Trophoblast cell (in vitro differentiated cells and primary cell): Measurements from ENCODE around the gene C10orf53.

Experiments
- DNase-seq, 2 donors: peaks; one replicate each; pipeline ENCODE4 v3.0.0-alpha.2; 2016
- H2AFZ ChIP-seq: 2 replicates; pipeline ENCODE4 v1.6.1; 2013; ENCODE audit warnings: low read length, moderate library complexity, mild to moderate bottlenecking; ENCODE audit not compliant: insufficient read depth, poor library complexity
- H2AK5ac ChIP-seq: 2 replicates; pipeline ENCODE4 v1.6.1; 2013; ENCODE audit warnings: mild to moderate bottlenecking, low read length
- H2BK120ac ChIP-seq: 2 replicates; pipeline ENCODE4 v1.6.1; 2013; ENCODE audit warnings: low read length, mild to moderate bottlenecking, moderate library complexity; ENCODE audit not compliant: insufficient read depth, poor library complexity
- H2BK12ac ChIP-seq: 2 replicates; pipeline ENCODE4 v1.6.1; 2013; ENCODE audit warnings: mild to moderate bottlenecking, low read length, moderate library complexity
- H2BK5ac ChIP-seq: 2 replicates; pipeline ENCODE4 v1.6.1; 2013; ENCODE audit warnings: low read length, low read depth, moderate library complexity, mild to moderate bottlenecking; ENCODE audit not compliant: poor library complexity
- H3K14ac ChIP-seq: 2 replicates; pipeline ENCODE4 v1.6.1; 2013; ENCODE audit warnings: mild to moderate bottlenecking, low read length
- H3K18ac ChIP-seq: 2 replicates; pipeline ENCODE4 v1.6.1; 2013; ENCODE audit warnings: mild to moderate bottlenecking, low read length
- H3K23ac ChIP-seq: 2 replicates; pipeline ENCODE4 v1.6.1; 2013; ENCODE audit warnings: low read length
- H3K27ac ChIP-seq: 2 replicates; pipeline ENCODE4 v1.5.1; 2013; ENCODE audit warnings: low read depth, mild to moderate bottlenecking, inconsistent platforms, low read length, moderate library complexity
- H3K27me3 ChIP-seq: 2 replicates; pipeline ENCODE4 v1.6.1; 2013; ENCODE audit warnings: inconsistent platforms, mild to moderate bottlenecking, low read length, moderate library complexity; ENCODE audit not compliant: insufficient read depth
- H3K36me3 ChIP-seq, 2 experiments: 1 replicate in 1 of 2; 2 replicates in 1 of 2; pipeline ENCODE4 v1.6.1; 2013; ENCODE audit warnings: low read length in 2 of 2, mild to moderate bottlenecking in 2 of 2, moderate library complexity in 1 of 2; ENCODE audit not compliant: insufficient read depth in 2 of 2, control insufficient read depth in 1 of 2
- H3K4ac ChIP-seq: 2 replicates; pipeline ENCODE4 v1.6.1; 2013; ENCODE audit warnings: low read depth, mild to moderate bottlenecking, low read length, moderate library complexity
- H3K4me1 ChIP-seq, 2 experiments: 1 replicate in 1 of 2; 2 replicates in 1 of 2; pipeline ENCODE4 v1.6.1; 2013; ENCODE audit warnings: low read length in 2 of 2, mild to moderate bottlenecking in 2 of 2, moderate library complexity in 1 of 2; ENCODE audit not compliant: insufficient read depth in 2 of 2, control insufficient read depth in 1 of 2
- H3K4me2 ChIP-seq: 2 replicates; pipeline ENCODE4 v1.6.1; 2013; ENCODE audit warnings: inconsistent platforms, mild to moderate bottlenecking, low read length, moderate library complexity
- H3K4me3 ChIP-seq: 2 replicates; pipeline ENCODE4 v1.5.1; 2013; ENCODE audit warnings: mild to moderate bottlenecking, low read depth, low read length, inconsistent platforms
- H3K79me1 ChIP-seq: one replicate; pipeline ENCODE4 v1.6.1; 2013; ENCODE audit warnings: low read length
- H3K79me2 ChIP-seq: 2 replicates; pipeline ENCODE4 v1.6.1; 2013; ENCODE audit warnings: low read length, mild to moderate bottlenecking; ENCODE audit not compliant: control insufficient read depth, insufficient read depth, poor library complexity
- H3K9ac ChIP-seq: 2 replicates; pipeline ENCODE4 v1.6.1; 2013; ENCODE audit warnings: mild to moderate bottlenecking, low read length
- H3K9me3 ChIP-seq: 2 replicates; pipeline ENCODE4 v1.6.1; 2013; ENCODE audit warnings: low read depth, mild to moderate bottlenecking, control low read depth, inconsistent platforms, low read length; ENCODE audit not compliant: insufficient read depth
- H4K12ac ChIP-seq: 2 replicates; pipeline ENCODE4 v1.6.1; 2013; ENCODE audit warnings: low read depth, mild to moderate bottlenecking, low read length, moderate library complexity
- H4K8ac ChIP-seq: 2 replicates; pipeline ENCODE4 v1.6.1; 2013; ENCODE audit warnings: low read depth, mild to moderate bottlenecking, low read length, moderate library complexity
- H4K91ac ChIP-seq: one replicate; pipeline ENCODE4 v1.6.1; 2013; ENCODE audit warnings: low read depth, mild to moderate bottlenecking, low read length, moderate library complexity
- WGBS: extraction: QIAGEN DNeasy Blood & Tissue Kit; methylation state at CpG from one replicate; pipeline ENCODE4 v1.1.7; 2013; ENCODE audit warnings: missing lambda C conversion rate; ENCODE audit not compliant: insufficient read length, insufficient coverage; ENCODE audit errors: extremely low coverage; 5-methylcytosine and 5-hydroxymethylcytosine counted together

C10orf53 gene

GRCh38 chr10:49666054-49666615 lies 13.3 kb upstream of the C10orf53 start:
- H3K4ac ChIP-seq = no peak overlapping the region
- H3K23ac ChIP-seq = no peak overlapping the region
- no peaks in the 10 kb centered on the region for H3K36me3 ChIP-seq
- H3K9me3 ChIP-seq = no peaks in the 10 kb centered on the region
- no peak overlapping the region for H3K4me3 ChIP-seq
- H3K4me2 ChIP-seq = no peak overlapping the region
- H3K18ac ChIP-seq = no peak overlapping the region
- H4K91ac ChIP-seq = no peak overlapping the region
- no peak overlapping the region for H2BK120ac ChIP-seq
- H2AFZ ChIP-seq = no peak overlapping the region
- no peak overlapping the region for H4K12ac ChIP-seq
- H3K79me1 ChIP-seq = no peaks in the 10 kb centered on the region
- no peaks in the 10 kb centered on the region for H3K27me3 ChIP-seq
- H3K27ac ChIP-seq = no peak overlapping the region
- H4K8ac ChIP-seq = no peak overlapping the region
- H3K79me2 ChIP-seq = no peaks in the 10 kb centered on the region
- H3K14ac ChIP-seq = no peak overlapping the region
- no peak overlapping the region for H3K9ac ChIP-seq
- no peak overlapping the region for H2BK5ac ChIP-seq
- no peaks in the 10 kb centered on the region for H3K4me1 ChIP-seq
- no peak overlapping the region for H2AK5ac ChIP-seq
- no peak for DNase-seq
- no peak overlapping the region for H2BK12ac ChIP-seq
- WGBS = no CpG with 5 or more reads among the region's 2 CpGs

- H3K23ac ChIP-seq = no peak overlapping the region
- H3K4me2 ChIP-seq = no peak overlapping the region
- no peak overlapping the region for H2AK5ac ChIP-seq
- no peak overlapping the region for H3K14ac ChIP-seq
- H3K27me3 ChIP-seq = no peaks in the 10 kb centered on the region
- no peak overlapping the region for H2AFZ ChIP-seq
- no peaks in the 10 kb centered on the region for H3K9me3 ChIP-seq
- WGBS = no CpG with 5 or more reads among the region's 5 CpGs
- H4K8ac ChIP-seq = no peak overlapping the region
- H3K79me2 ChIP-seq = no peaks in the 10 kb centered on the region
- no peaks in the 10 kb centered on the region for H3K79me1 ChIP-seq
- H3K27ac ChIP-seq = no peak overlapping the region
- no peak overlapping the region for H2BK12ac ChIP-seq
- no peak for DNase-seq
- H3K4me1 ChIP-seq = no peaks in the 10 kb centered on the region
- H4K12ac ChIP-seq = no peak overlapping the region
- no peak overlapping the region for H4K91ac ChIP-seq
- no peak overlapping the region for H3K4me3 ChIP-seq
- H3K4ac ChIP-seq = no peak overlapping the region
- H3K18ac ChIP-seq = no peak overlapping the region
- no peak overlapping the region for H2BK120ac ChIP-seq
- H3K9ac ChIP-seq = no peak overlapping the region
- H2BK5ac ChIP-seq = no peak overlapping the region
- no peaks in the 10 kb centered on the region for H3K36me3 ChIP-seq
Measured at GRCh38 chr10:49666685-49667084, 12.8 kb upstream of the C10orf53 start.

GRCh38 chr10:49667991-49668390 lies 11.5 kb upstream of the C10orf53 start:
- no CpG with 5 or more reads among the region's 2 CpGs for WGBS
- H3K79me1 ChIP-seq = no peaks in the 10 kb centered on the region
- no peak overlapping the region for H2BK5ac ChIP-seq
- no peak overlapping the region for H4K8ac ChIP-seq
- no peak overlapping the region for H3K4me3 ChIP-seq
- DNase-seq = no peak
- no peak overlapping the region for H2BK12ac ChIP-seq
- no peak overlapping the region for H2BK120ac ChIP-seq
- H3K18ac ChIP-seq = no peak overlapping the region
- H3K9ac ChIP-seq = no peak overlapping the region
- H3K23ac ChIP-seq = no peak overlapping the region
- H2AFZ ChIP-seq = no peak overlapping the region
- no peaks in the 10 kb centered on the region for H3K36me3 ChIP-seq
- no peaks in the 10 kb centered on the region for H3K4me1 ChIP-seq
- H3K4ac ChIP-seq = no peak overlapping the region
- H3K14ac ChIP-seq = no peak overlapping the region
- no peak overlapping the region for H3K27ac ChIP-seq
- H4K12ac ChIP-seq = no peak overlapping the region
- no peak overlapping the region for H4K91ac ChIP-seq
- no peak overlapping the region for H3K4me2 ChIP-seq
- H3K79me2 ChIP-seq = no peaks in the 10 kb centered on the region
- no peaks in the 10 kb centered on the region for H3K9me3 ChIP-seq
- H3K27me3 ChIP-seq = no peaks in the 10 kb centered on the region
- H2AK5ac ChIP-seq = no peak overlapping the region

GRCh38 chr10:49668684-49669083 lies 10.8 kb upstream of the C10orf53 start:
- Histone ChIP-seq H2BK5ac (no peak overlapping the region), H3K36me3 (no peaks in the 10 kb centered on the region), H3K4me3 (no peak overlapping the region), H2AK5ac (no peak overlapping the region), H3K23ac (no peak overlapping the region), H4K91ac (no peak overlapping the region), H3K4me2 (no peak overlapping the region), H3K79me1 (no peaks in the 10 kb centered on the region), H2BK12ac (no peak overlapping the region), H3K14ac (no peak overlapping the region), H3K4me1 (no peaks in the 10 kb centered on the region), H3K9ac (no peak overlapping the region), H3K27ac (no peak overlapping the region), H3K79me2 (no peaks in the 10 kb centered on the region), H3K4ac (no peak overlapping the region), H3K18ac (no peak overlapping the region), H4K12ac (no peak overlapping the region), H4K8ac (no peak overlapping the region), H2AFZ (no peak overlapping the region), H3K9me3 (no peaks in the 10 kb centered on the region), H2BK120ac (no peak overlapping the region), H3K27me3 (no peaks in the 10 kb centered on the region)
- WGBS = no CpG with 5 or more reads among the region's 6 CpGs
- no peak for DNase-seq
